HFF-Myc (cell line): ENCODE measurements around the gene DRD4.

ENCODE experiments used
- DNase-seq: peaks from one replicate; pipeline ENCODE4 v3.0.0-alpha.2; 2011; ENCODE audit warnings: low read depth; ENCODE audit errors: extremely low read depth
- H3K4me3 ChIP-seq: replicated peaks from 2 replicates; pipeline ENCODE4 v1.5.1; 2011; ENCODE audit warnings: low read depth, mild to moderate bottlenecking, control low read depth, low read length
- CTCF ChIP-seq: IDR thresholded peaks from 2 replicates; pipeline ENCODE4 v1.5.1; 2012; ENCODE audit warnings: mild to moderate bottlenecking, low read depth, low read length, control low read depth; ENCODE audit errors: missing control alignments

DRD4 gene

GRCh38 chr11:627308-627576 lies 9.8 kb upstream of the DRD4 start:
- no peak for TF ChIP-seq CTCF
- no peak for DNase-seq
- no peak overlapping the region for H3K4me3 ChIP-seq

GRCh38 chr11:628056-628455 lies 9.0 kb upstream of the DRD4 start:
- no peak overlapping the region for H3K4me3 ChIP-seq
- TF ChIP-seq CTCF, result no peak
- no peak for DNase-seq

- TF ChIP-seq CTCF, result no peak
- DNase-seq, result no peak
- no peak overlapping the region for H3K4me3 ChIP-seq
These were observed 7.9 kb upstream of the DRD4 start for GRCh38 chr11:629237-629583.

GRCh38 chr11:630871-631270 lies 6.2 kb upstream of the DRD4 start:
- no peak overlapping the region for H3K4me3 ChIP-seq
- no peak for TF ChIP-seq CTCF
- no peak for DNase-seq

- no peak for TF ChIP-seq CTCF
- no peak for DNase-seq
- H3K4me3 ChIP-seq, result no peak overlapping the region
These were observed 1.0 kb upstream of the DRD4 start for GRCh38 chr11:635945-636510.

GRCh38 chr11:637333-637592 lies 194 bp downstream of the DRD4 start:
- no peak for DNase-seq
- no peak overlapping the region for H3K4me3 ChIP-seq
- TF ChIP-seq CTCF, result no peak

- H3K4me3 ChIP-seq, result no peak overlapping the region
- no peak for DNase-seq
- TF ChIP-seq CTCF, result no peak
These were observed 788 bp downstream of the DRD4 start for GRCh38 chr11:637593-638521.
